WI38 (cell line): ENCODE results near the gene COX14.
A peak's percentile ranks its signal among the peaks of the same experiment; 100 is the strongest.

Source experiments
- H3K4me3 ChIP-seq: 2 replicates; pipeline ENCODE4 v1.5.1; 2011; ENCODE audit warnings: low read depth, mild to moderate bottlenecking, control low read depth, low read length
- TF ChIP-seq, protein P1 (sequence below): IDR thresholded peaks from 2 replicates; pipeline ENCODE4 v1.5.1; 2012; ENCODE audit warnings: low read depth, mild to moderate bottlenecking, control low read depth, low read length

COX14 gene

DNA sequence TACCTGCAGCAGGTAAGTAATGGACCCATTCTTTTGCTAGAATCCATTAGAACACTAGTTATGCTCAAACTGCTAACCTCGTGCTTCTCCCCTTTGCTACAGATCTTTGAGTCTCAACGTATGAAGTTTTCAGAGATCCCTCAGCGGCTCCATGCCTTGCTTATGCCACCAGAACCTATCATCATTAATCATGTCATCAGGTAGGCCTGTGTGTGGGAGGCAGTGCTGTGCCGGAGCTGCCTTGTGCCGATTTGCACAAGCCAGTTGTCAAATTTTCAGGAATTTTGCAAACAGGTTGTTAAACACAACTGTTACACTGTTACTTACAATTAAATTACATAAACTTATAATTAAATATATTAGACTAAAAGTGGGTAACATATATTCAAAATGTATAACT, 21.6 kb upstream of the COX14 start:
- TF ChIP-seq, protein P1, sequence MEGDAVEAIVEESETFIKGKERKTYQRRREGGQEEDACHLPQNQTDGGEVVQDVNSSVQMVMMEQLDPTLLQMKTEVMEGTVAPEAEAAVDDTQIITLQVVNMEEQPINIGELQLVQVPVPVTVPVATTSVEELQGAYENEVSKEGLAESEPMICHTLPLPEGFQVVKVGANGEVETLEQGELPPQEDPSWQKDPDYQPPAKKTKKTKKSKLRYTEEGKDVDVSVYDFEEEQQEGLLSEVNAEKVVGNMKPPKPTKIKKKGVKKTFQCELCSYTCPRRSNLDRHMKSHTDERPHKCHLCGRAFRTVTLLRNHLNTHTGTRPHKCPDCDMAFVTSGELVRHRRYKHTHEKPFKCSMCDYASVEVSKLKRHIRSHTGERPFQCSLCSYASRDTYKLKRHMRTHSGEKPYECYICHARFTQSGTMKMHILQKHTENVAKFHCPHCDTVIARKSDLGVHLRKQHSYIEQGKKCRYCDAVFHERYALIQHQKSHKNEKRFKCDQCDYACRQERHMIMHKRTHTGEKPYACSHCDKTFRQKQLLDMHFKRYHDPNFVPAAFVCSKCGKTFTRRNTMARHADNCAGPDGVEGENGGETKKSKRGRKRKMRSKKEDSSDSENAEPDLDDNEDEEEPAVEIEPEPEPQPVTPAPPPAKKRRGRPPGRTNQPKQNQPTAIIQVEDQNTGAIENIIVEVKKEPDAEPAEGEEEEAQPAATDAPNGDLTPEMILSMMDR, result no peak
- H3K4me3 ChIP-seq, result no peak overlapping the region

DNA sequence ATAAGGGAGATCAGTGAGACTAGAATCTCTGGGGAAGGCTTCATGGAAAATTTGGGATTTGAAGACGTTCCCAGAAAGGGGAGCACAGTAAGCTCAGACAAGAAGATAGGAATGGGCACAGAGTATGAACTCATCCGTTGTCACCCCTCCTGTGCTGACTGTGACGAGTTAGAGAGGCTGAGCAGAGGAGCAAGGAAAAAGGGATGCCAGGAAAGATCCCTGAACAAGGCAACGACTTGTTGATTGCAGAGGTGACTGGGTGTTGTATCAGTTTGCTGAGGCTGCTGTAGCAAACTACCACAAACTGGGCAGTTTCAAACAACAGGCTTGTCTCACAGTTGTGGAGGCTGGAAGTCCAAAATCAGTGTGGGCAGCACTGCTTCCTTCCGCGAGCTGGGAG, 14.1 kb upstream of the COX14 start:
- H3K4me3 ChIP-seq, result no peak overlapping the region
- TF ChIP-seq, protein P1, result no peak

DNA sequence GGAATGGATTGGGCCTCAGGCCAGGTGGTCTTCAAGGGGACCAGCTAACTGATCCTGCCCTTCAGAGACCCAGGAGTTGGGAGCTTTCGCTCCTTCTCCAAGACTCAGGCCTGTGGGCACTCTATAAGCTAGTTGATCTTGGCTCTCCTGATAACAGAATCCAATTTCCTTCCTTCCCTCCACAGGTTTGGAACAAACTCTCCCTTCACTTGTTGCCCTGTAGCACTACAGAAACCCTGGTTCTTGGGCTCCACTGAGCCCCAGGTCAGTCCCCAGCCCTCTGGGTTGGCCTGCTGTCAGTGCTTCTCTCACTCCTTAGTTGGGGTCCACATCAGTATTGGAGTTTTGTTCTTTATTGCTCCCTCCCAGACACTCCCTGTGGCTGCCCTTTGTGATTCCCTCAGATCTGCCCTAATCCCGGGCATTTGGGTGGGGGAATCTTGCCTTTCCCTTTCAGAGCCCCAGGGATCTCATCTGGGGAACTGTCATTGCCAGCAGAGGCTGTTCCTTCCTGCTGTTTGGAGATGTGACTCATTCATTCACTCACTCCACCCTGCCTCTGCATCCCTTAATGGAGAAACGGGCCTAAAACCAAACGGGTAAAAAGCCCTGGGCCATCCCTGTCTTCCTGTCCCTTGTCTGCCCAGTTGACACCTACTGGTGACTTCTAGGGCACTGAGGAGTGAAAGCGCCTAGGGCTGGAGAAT, 12.6 kb upstream of the COX14 start:
- H3K4me3 ChIP-seq, result no peak overlapping the region
- TF ChIP-seq, protein P1, result no peak

DNA sequence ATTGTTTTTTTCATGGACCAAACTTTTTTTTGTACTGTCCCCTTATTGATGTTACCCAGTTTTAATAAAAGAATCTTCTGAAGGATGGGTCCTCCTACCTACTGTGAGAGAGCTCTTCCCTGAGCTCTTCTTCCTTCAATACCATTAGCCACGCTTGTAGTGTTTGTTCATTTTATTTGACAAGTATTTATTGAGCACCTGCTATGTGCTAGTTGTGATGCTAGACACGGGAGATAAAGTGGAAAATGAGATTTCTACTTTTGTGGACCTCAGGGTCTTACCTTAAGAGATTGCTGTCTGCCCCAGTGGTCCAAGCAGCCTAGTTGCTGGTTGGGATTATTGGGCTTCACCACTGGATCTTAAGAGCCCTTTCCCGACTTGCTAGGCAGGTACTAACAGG, 11.5 kb upstream of the COX14 start:
- H3K4me3 ChIP-seq, result no peak overlapping the region
- TF ChIP-seq, protein P1, result no peak

DNA sequence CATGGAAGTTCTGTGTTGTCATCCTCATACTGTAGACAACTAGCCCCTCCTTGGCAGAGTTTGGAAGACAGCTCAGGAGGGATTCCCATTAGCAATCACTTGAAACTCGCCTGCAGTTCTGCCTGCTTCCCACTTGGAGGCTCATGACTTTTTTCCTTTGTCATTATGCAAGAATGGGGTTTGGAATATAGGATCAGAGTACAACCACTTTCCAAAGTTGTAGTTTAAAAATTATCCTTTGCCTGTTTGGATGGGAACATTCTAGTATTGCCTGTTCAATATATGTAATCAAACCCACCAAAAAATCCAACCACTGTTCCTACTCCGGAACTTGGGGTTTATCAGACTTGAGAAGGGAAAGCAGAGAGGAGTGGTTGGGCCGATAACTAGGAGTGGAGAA, 10.4 kb upstream of the COX14 start:
- H3K4me3 ChIP-seq, result no peak overlapping the region
- TF ChIP-seq, protein P1, result peak; percentile 45

DNA sequence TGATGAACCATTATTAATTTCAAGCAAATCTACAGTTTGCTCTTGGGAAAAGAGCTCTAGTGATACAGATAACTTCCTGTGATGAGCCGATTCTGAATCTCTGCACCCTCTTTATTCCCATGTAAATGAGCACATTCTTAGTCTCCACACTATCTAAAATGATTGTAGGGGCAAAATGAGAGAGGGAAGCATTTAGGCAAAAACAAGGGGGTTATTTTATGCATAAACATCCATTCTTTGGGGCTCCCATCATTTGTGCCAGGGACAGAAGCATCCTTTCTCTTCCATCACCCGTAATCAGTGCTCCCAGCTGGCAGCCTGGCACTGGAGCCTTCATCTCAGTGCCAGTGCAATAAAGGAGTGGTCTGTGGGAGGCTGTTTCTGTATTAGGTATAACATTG, 9.9 kb upstream of the COX14 start:
- TF ChIP-seq, protein P1, result no peak
- H3K4me3 ChIP-seq, result no peak overlapping the region

DNA sequence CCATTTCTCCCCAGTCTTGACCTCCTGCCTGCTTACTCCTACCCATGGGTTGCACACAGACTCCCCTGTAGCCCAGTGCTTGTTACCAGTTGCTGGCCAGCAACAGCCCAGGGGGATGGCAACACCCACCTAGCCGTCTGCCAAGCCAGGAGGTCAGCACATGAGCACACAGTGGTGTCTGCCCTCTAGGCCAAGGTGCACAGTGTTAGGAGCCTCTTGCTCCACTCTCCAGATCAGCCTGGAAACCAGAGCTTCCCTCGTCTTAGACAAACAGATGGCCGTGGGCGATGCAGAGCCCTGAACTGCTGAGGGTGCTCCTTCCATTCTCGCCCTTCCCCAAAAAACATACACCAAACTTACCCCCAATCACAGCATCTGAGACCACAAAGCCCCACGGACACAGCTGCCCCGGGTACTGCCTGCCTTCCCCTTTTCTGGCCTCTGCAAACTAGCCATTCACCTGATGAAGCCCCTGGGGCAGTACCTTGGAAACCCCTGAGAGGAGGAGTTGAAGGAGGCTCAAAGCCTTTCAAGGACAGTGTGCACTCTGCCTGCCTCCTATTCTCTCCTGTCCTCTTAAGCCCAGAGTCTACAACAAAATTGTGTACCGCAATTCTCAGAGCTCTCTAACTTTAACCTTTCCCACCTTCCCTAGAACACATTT, 9.3 kb upstream of the COX14 start:
- H3K4me3 ChIP-seq, result no peak overlapping the region
- TF ChIP-seq, protein P1, result no peak
